ENCODE data around the gene HJURP.

DNA sequence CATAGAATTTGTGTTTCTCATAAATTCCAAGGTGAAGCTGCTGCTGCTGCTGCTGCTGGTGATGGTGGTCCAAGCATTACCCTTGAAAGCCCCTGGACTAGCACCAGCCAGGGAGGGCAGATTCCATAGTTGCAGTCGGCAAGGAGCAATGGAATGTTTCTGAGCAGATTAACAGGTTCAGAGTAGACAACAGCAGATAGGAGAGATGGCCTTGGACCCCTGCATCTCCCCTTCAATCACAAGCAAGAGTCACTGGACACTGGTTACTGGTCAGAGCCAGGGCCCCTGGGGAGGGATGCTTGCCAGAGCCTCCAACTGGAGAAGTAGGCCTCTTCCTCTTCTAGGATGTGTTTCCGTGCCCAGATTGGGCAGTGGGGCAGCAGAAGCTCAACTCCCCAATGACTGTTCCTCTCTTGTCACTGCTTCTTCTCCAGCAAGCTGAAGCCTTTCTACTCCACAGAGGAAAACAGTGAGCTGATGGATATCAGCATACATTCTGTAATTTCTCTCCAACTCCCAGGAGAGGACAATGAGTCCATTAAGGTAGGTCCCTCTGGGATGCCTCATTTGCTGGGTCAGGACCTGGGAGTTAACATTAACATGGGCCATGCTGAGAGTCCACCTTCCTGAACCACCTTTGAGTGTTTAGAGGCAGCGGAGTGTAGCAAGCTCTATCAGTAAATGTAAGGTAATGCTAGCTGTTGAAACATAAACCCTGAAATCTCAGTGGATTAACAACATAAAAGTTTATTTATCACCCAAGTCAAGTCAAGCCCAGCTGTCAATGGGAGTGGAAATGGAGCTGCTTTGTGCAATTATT, 40.9 kb downstream of the HJURP start:
- TF ChIP-seq, protein P1, sequence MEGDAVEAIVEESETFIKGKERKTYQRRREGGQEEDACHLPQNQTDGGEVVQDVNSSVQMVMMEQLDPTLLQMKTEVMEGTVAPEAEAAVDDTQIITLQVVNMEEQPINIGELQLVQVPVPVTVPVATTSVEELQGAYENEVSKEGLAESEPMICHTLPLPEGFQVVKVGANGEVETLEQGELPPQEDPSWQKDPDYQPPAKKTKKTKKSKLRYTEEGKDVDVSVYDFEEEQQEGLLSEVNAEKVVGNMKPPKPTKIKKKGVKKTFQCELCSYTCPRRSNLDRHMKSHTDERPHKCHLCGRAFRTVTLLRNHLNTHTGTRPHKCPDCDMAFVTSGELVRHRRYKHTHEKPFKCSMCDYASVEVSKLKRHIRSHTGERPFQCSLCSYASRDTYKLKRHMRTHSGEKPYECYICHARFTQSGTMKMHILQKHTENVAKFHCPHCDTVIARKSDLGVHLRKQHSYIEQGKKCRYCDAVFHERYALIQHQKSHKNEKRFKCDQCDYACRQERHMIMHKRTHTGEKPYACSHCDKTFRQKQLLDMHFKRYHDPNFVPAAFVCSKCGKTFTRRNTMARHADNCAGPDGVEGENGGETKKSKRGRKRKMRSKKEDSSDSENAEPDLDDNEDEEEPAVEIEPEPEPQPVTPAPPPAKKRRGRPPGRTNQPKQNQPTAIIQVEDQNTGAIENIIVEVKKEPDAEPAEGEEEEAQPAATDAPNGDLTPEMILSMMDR (IDR thresholded peaks at IDR 0.05): no peak
- TF ChIP-seq POLR2A (IDR thresholded peaks at IDR 0.05; ENCODE audit: low read depth): no peak
- no peak for TF ChIP-seq POLR2AphosphoS5 (IDR thresholded peaks at IDR 0.05)

Data from esophagus muscularis mucosa (tissue), 3 donors.